Measurements from ENCODE around the gene SPA17.
A peak's percentile ranks its signal among the peaks of the same experiment; 100 is the strongest.

Gene SPA17

GRCh38 chr11:124728134-124728533 lies 54.4 kb downstream of the SPA17 start:
- Mint-ChIP-seq H3K27me3 (no peaks in the 10 kb centered on the region), H3K9me3 (no peaks in the 10 kb centered on the region), H3K36me3 (no peaks in the 10 kb centered on the region), H3K4me3 (no peak overlapping the region), H3K4me1 (peaks cover 5% of the 10 kb centered on the region), H3K27ac (no peak overlapping the region)

GRCh38 chr11:124729571-124729970 lies 55.9 kb downstream of the SPA17 start:
- H3K4me3 Mint-ChIP-seq: no peak overlapping the region
- H3K27me3 Mint-ChIP-seq: no peaks in the 10 kb centered on the region
- no peaks in the 10 kb centered on the region for H3K9me3 Mint-ChIP-seq
- peaks cover 5% of the 10 kb centered on the region for H3K4me1 Mint-ChIP-seq
- no peak overlapping the region for H3K27ac Mint-ChIP-seq
- H3K36me3 Mint-ChIP-seq: no peaks in the 10 kb centered on the region

- Mint-ChIP-seq H3K27me3 (no peaks in the 10 kb centered on the region), H3K9me3 (no peaks in the 10 kb centered on the region), H3K27ac (no peak overlapping the region), H3K4me1 (no peaks in the 10 kb centered on the region), H3K36me3 (no peaks in the 10 kb centered on the region), H3K4me3 (no peak overlapping the region)
Measured at GRCh38 chr11:124732230-124732629, 58.5 kb downstream of the SPA17 start.

GRCh38 chr11:124736736-124737135 lies 63.0 kb downstream of the SPA17 start:
- Mint-ChIP-seq H3K4me3 (no peak overlapping the region), H3K36me3 (no peaks in the 10 kb centered on the region), H3K9me3 (no peaks in the 10 kb centered on the region), H3K27ac (no peak overlapping the region), H3K4me1 (peaks cover 19% of the 10 kb centered on the region), H3K27me3 (no peaks in the 10 kb centered on the region)

GRCh38 chr11:124737638-124738305 lies 64.1 kb downstream of the SPA17 start:
- Mint-ChIP-seq H3K27me3 (no peaks in the 10 kb centered on the region), H3K36me3 (no peaks in the 10 kb centered on the region), H3K4me3 (no peak overlapping the region), H3K9me3 (no peaks in the 10 kb centered on the region), H3K4me1 (peaks cover 19% of the 10 kb centered on the region), H3K27ac (peak overlapping the region; percentile 42)

GRCh38 chr11:124738713-124739478 lies 65.2 kb downstream of the SPA17 start:
- Mint-ChIP-seq H3K36me3 (no peaks in the 10 kb centered on the region), H3K27ac (no peak overlapping the region), H3K4me3 (peak overlapping the region; percentile 86), H3K4me1 (peaks cover 19% of the 10 kb centered on the region), H3K9me3 (no peaks in the 10 kb centered on the region), H3K27me3 (no peaks in the 10 kb centered on the region)

- no peak within 1 kb of the TSS for H3K27ac Mint-ChIP-seq
- H3K27me3 Mint-ChIP-seq: no peaks in the 10 kb centered on the region
- H3K4me3 Mint-ChIP-seq: peak within 1 kb of the TSS; percentile 86
- no peaks in the 10 kb centered on the region for H3K36me3 Mint-ChIP-seq
- H3K4me1 Mint-ChIP-seq: peaks cover 19% of the 10 kb centered on the region
- no peaks in the 10 kb centered on the region for H3K9me3 Mint-ChIP-seq
Measured at GRCh38 chr11:124739479-124740276, 66.0 kb downstream of the SPA17 start, which contains the start of gene NRGN. Gene NRGN (plus strand): TSS chr11:124739942. CDS start chr11:124740085, 143 bp downstream.

GRCh38 chr11:124740277-124740882 lies 66.7 kb downstream of the SPA17 start:
- Mint-ChIP-seq H3K4me1 (peaks cover 23% of the 10 kb centered on the region), H3K4me3 (peak overlapping the region; percentile 86), H3K36me3 (no peaks in the 10 kb centered on the region), H3K9me3 (no peaks in the 10 kb centered on the region), H3K27me3 (no peaks in the 10 kb centered on the region), H3K27ac (no peak overlapping the region)

- H3K36me3 Mint-ChIP-seq: no peaks in the 10 kb centered on the region
- no peaks in the 10 kb centered on the region for H3K9me3 Mint-ChIP-seq
- peaks cover 33% of the 10 kb centered on the region for H3K4me1 Mint-ChIP-seq
- no peaks in the 10 kb centered on the region for H3K27me3 Mint-ChIP-seq
- no peak overlapping the region for H3K4me3 Mint-ChIP-seq
- no peak overlapping the region for H3K27ac Mint-ChIP-seq
Measured at GRCh38 chr11:124742555-124742954, 68.9 kb downstream of the SPA17 start.

GRCh38 chr11:124743050-124743449 lies 69.3 kb downstream of the SPA17 start:
- Mint-ChIP-seq H3K4me1 (peaks cover 33% of the 10 kb centered on the region), H3K9me3 (no peaks in the 10 kb centered on the region), H3K4me3 (no peak overlapping the region), H3K36me3 (no peaks in the 10 kb centered on the region), H3K27ac (no peak overlapping the region), H3K27me3 (no peaks in the 10 kb centered on the region)

- Mint-ChIP-seq H3K27me3 (no peaks in the 10 kb centered on the region), H3K9me3 (no peaks in the 10 kb centered on the region), H3K4me3 (peak overlapping the region; percentile 59), H3K27ac (no peak overlapping the region), H3K4me1 (peaks cover 23% of the 10 kb centered on the region), H3K36me3 (no peaks in the 10 kb centered on the region)
Measured at GRCh38 chr11:124745270-124745834, 71.6 kb downstream of the SPA17 start.

GRCh38 chr11:124745835-124746620 lies 72.3 kb downstream of the SPA17 start:
- Mint-ChIP-seq H3K27me3 (peaks cover 2% of the 10 kb centered on the region), H3K4me3 (peak overlapping the region; percentile 92), H3K27ac (peak overlapping the region; percentile 20), H3K4me1 (peaks cover 17% of the 10 kb centered on the region), H3K9me3 (no peaks in the 10 kb centered on the region), H3K36me3 (no peaks in the 10 kb centered on the region)

- H3K27me3 Mint-ChIP-seq: peaks cover 2% of the 10 kb centered on the region
- peaks cover 17% of the 10 kb centered on the region for H3K4me1 Mint-ChIP-seq
- peak overlapping the region; percentile 92 for H3K4me3 Mint-ChIP-seq
Measured at GRCh38 chr11:124746621-124747243, 73.0 kb downstream of the SPA17 start.

More at GRCh38 chr11:124746621-124747243, 73.0 kb downstream of the SPA17 start:
- Mint-ChIP-seq H3K36me3 (no peaks in the 10 kb centered on the region), H3K9me3 (no peaks in the 10 kb centered on the region), H3K27ac (peak overlapping the region; percentile 20)

Measured in activated naive CD4-positive, alpha-beta T cell treated with anti-CD3 and anti-CD28 coated beads, Interleukin-2, amount 50 U/mL, for 24 hours (primary cell).